ENCODE results near the gene RASGRP2.

Gene RASGRP2

DNA sequence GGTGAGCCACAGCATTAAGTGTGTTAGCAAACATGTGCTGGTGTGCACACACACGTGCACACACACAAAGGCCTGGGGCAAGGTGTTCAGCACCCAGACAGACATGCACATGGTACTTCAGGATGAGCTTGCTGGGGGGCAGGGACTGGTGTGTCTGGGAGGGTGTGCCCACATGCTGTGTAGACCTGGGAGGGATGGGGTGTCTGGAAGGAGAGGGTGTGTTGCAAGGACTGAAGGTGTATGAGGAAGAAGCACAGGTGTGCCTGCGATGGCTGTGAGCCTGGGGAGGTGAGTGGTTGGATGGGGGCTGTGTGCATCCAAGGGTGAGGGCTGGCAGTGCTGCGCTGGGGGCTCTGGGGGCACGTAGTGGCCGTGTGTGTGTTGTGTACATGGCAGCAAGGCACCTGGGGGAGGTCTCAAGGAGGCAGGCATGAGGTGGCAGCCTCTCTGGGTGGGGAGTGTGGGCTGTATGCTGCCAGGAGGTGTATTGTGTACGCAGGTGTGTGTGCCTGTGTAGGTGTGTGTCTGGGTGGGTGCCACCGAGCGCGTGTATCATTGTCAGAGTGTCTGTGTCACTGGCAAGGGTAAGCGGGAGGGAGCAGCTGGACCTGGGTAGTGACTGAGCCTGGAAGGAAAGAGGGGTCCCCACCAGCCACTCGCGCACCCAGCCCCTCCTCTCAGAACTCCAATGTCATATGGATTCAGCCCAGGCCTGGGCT is 23.1 kb downstream of the RASGRP2 start:
- TF ChIP-seq, protein P1, sequence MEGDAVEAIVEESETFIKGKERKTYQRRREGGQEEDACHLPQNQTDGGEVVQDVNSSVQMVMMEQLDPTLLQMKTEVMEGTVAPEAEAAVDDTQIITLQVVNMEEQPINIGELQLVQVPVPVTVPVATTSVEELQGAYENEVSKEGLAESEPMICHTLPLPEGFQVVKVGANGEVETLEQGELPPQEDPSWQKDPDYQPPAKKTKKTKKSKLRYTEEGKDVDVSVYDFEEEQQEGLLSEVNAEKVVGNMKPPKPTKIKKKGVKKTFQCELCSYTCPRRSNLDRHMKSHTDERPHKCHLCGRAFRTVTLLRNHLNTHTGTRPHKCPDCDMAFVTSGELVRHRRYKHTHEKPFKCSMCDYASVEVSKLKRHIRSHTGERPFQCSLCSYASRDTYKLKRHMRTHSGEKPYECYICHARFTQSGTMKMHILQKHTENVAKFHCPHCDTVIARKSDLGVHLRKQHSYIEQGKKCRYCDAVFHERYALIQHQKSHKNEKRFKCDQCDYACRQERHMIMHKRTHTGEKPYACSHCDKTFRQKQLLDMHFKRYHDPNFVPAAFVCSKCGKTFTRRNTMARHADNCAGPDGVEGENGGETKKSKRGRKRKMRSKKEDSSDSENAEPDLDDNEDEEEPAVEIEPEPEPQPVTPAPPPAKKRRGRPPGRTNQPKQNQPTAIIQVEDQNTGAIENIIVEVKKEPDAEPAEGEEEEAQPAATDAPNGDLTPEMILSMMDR (IDR thresholded peaks at IDR 0.05; ENCODE audit: borderline replicate concordance, insufficient read depth, low read depth, low read length) = no peak
- H3K4me3 ChIP-seq (ENCODE audit: low read depth, low read length) = no peak overlapping the region

DNA sequence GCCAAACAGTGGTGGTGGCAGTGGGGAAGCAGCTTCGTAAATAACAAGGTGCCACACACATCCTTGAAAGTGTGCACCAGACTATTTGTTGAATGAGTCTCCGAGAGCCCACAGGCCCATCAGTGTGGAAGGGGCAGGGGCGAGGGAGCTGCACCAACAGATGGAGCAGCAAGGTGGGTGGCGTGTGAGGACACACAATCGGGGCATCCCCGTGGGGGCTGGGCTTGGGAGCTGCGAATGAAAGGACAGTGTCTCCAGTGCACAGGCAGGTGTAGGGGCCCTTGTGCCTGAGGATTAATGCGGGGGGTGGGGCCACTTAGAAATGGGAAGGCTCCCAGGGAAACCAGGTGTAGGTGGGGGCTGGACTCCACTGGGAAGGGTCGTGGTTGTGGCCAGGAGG is 23.8 kb downstream of the RASGRP2 start:
- H3K4me3 ChIP-seq (ENCODE audit: low read depth, low read length) = no peak overlapping the region
- TF ChIP-seq, protein P1 (IDR thresholded peaks at IDR 0.05; ENCODE audit: borderline replicate concordance, insufficient read depth, low read depth, low read length) = no peak

DNA sequence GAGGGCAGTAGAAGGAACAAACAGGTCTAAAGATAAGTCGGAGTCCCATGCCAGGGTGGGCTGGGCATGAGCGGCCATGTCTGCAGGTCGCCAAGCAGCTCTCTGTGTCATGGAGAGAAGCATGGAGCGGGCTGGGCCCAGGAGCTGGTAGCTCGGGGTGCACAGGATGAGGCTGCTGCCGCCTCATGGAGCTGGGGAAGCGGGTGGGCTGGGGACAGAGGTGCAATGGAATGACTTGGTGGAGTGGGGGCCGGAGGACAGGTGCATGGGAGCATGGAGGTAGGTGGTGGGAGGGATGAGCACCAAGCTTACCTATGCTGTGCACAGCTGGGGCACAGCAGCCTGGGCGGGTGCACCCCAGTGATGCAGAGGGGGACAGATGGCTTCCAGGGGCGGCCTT is 24.5 kb downstream of the RASGRP2 start:
- TF ChIP-seq, protein P1 (IDR thresholded peaks at IDR 0.05; ENCODE audit: borderline replicate concordance, insufficient read depth, low read depth, low read length) = no peak
- H3K4me3 ChIP-seq (ENCODE audit: low read depth, low read length) = no peak overlapping the region

DNA sequence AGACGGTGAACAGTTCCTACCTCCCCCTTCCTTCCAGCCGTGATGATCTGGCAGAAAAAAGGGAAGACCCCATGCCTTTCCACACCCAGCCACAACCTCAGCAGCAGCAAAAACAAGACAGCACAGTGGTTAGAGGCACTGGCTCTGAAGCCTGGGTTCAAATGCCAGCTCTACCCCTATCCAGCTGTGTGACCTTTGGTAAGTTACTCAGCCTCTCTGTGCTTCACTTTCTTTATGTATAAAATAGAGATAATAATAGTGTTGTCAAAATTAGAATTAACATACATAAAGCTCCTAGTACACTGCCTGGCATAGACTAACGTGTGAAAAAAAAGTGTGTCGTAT is 25.2 kb downstream of the RASGRP2 start:
- no peak overlapping the region for H3K4me3 ChIP-seq (ENCODE audit: low read depth, low read length)
- TF ChIP-seq, protein P1 (IDR thresholded peaks at IDR 0.05; ENCODE audit: borderline replicate concordance, insufficient read depth, low read depth, low read length) = no peak

DNA sequence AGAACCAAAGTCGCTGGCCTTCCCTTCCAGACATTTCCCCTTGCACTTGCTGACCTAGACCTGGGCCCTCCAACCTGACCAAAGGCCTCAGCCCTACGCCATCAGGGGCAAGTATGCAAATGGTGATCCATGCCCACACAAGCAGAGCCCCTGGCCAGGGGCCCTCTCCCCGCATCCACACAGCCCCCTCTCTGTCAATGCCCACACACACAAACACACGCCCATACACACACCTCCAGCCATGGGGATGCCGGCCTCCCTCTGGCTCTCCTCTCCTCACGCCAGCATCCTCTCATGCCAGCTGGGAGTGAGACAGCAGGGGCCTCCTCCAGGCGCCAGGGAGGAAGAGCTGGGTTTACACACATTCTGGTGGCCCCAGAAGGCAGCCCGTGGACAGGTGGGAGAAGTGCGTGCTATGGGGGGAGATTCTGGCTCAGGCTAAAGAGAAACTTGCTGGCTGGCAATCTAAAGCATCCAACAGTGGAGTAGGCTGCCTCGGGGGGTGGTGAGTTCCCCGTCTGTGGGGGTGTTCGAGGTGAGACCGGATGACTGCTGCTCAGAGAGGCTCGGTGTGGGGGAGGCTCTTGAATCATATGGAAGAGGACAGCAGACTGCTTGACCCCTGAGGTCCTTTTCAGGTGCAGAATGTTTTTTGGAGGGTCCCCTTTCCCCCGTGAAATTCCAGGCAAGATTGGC is 25.7 kb downstream of the RASGRP2 start:
- TF ChIP-seq, protein P1 (IDR thresholded peaks at IDR 0.05; ENCODE audit: borderline replicate concordance, insufficient read depth, low read depth, low read length) = no peak
- no peak overlapping the region for H3K4me3 ChIP-seq (ENCODE audit: low read depth, low read length)

DNA sequence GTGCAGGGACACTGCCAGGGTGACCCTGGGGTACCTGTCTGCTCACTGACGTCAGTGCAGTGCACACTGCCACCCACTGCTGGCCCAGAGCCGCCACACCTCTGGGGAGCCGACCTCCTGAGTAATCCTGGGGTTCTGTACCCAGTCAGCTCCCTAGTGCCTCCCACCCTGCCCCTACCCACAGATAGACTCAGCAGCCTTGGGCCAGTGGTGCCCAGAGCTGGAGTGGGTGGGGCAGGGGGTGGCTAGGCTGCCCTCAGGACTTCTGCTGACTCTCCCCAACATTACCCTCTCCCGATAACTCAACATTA is 26.7 kb downstream of the RASGRP2 start:
- no peak overlapping the region for H3K4me3 ChIP-seq (ENCODE audit: low read depth, low read length)
- TF ChIP-seq, protein P1 (IDR thresholded peaks at IDR 0.05; ENCODE audit: borderline replicate concordance, insufficient read depth, low read depth, low read length) = no peak
